Renal cortex interstitium (tissue), 11 donors: ENCODE measurements around the gene EOGT. TPM values are rescaled to one million over a fixed set of nuclear protein-coding genes. Genes with fewer than 3 reads are reported as not detected.

Experiments used
- DNase-seq, 11 donors: peaks; one replicate each; pipeline ENCODE4 v3.0.0-alpha.2; 2013; ENCODE audit warnings: low read depth in 9 of 11, low spot score in 4 of 11; ENCODE audit errors: extremely low read depth in 1 of 11
- polyA plus RNA-seq, 3 donors: library from polyadenylated mRNA; unstranded; fragments of 120-200 nt; gene quantifications; one replicate each; pipeline ENCODE4 v1.2.1, GENCODE V29; 2013; ENCODE audit not compliant: insufficient read length in 3 of 3

Gene EOGT
- polyA plus RNA-seq, 3 donors, result 10.9 to 13.3 (median 12.7) TPM

DNA sequence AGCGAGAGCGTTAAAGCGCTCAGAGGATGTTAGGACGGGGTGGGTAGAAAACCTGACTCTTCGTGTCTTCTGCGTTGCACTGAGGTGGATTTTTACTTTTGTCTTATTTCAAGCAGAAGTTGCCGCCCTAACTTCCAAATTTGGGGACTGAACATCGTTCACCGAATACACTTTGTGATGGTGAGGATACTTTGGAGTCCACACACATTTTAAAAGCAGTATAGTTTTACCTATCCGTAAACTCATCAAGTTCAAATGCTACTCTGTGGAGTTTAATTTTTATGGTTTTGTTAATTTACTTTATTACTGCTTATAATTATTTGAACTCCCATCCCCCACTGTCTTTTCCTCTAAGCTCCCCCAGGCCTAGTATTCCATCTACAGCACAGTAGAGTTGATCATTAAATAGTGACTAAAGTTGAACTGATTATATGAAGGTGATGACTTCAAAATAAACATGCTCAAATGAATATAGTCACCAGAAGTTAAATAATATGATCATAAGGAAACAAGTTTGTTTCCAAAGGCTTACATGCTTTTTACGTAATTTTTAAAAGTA, 617 bp upstream of the EOGT start:
- no peak for DNase-seq

- peak in 10 of 11 donors; percentile 10 to 40 (median 22) for DNase-seq
Measured at GRCh38 chr3:69012800-69013252, 658 bp downstream of the EOGT start.

DNA sequence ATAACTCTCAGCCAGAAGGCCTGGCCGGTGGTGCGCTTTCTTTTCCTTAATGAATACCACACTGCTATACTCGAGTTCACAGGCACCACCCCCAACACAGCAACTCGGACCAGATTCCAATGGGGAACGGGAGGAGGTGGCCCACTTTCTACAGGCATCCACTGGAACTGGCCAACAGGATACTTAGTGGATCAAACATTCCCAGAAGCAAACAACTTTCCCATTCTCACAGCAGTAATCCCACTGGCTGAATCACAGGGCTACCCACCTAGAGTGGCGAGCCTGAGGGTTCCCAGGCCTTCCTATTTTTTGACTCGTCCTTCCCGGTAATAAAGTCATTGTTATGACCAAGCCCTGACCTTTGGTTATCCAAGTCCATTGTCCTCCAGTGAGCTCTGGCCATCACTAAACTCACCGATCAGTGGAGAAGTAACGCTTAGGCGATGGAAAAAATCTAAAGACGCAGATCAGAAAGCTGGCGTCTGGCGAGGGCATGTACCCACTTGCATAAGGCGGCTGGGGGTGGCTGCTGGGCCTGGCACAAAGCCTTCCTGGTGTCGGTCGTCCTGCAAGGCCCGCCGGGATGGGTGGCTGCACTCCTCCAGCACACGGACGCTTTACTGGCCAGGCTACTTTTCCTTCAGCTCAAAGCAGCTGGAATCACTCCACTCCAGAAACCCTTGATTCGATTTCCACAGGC, 1.2 kb downstream of the EOGT start:
- peak in 8 of 11 donors; percentile 21 to 43 (median 30) for DNase-seq

DNA sequence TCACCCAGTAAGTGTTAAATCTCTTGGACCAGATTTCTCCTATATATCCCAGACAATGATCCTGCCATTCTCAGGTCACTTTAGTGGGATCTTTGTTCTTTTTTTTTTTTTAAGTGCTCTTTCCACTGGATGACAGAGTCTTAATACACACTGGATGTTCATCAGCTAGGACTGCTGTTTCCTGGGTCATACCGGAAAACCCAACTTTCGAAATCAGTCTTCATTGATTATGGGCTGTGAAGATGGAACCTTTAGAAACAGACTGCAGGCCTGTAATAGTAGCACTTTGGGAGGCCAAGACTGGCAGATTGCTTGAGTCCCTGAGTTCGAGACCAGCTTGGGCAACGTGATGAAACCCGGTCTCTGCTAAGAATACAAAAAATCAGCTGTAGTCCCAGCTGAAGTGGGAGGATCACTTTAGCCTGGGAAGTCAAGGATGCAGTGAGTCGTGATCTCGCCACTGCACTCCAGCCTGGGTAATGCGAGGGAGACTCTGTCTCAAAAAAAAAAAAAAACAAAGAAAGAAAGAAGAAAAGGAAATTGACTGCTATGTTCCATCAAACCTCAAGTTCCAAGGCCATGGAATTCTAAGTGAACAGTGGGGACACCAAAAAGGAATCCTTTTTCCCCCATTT, 2.3 kb downstream of the EOGT start:
- no peak for DNase-seq

DNA sequence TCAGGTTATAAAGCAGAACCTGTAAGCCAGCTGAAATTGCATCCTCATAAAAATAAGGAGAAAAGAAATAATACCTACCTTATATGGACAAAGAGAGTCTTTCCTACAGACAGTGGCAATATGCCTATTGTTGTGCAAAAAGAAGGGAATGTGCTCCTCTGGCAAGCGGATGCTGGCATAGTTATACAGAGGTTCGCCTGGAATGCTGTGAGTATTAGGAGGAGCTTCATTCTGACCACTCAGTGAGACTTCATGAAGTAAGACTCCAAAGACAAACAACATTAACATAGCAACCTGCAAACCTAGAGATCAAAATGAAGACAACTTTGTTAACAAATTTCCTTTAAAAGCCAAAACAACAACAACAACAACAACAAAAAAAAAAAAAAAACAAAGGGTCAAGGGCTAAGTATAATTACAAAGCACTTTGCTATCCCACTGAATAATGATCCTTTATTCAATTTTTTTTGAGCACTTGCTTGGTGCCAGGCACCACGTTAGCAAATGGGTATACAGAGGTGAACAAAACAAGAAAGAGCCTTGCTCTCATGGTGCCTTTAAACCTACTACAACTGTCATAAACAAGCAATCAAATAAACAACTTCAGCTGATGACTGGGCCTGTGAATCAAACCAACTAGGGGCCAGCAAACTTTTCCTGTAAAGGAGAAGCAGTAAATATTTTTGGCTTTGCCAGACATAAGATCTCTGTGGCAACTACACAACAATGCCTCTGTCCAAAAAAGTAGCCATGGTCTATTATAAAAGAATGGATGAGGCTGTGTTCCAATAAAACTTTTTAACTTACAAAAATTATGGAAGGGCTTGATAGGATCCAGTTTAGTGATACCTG, 3.7 kb downstream of the EOGT start:
- no peak for DNase-seq

DNA sequence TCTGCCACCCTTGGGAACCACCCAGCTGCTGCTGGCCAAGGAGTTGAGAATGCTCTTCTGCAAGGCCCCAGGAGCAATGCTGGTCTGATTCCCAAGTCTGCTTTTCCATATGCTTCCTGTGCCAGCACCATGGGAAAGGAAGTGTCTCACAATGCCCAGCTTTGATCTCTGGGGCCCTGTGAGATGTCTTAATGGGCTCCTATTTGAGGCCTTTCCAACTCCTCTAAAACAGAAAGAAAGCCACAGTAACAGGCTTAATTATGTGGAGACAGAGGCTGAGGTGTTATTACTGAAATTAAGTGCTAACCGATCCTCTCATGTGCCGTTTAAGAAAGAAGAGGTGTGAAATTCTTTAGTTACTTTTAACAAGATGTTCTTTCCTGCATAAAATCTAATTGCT, 4.5 kb downstream of the EOGT start:
- DNase-seq, result no peak

DNA sequence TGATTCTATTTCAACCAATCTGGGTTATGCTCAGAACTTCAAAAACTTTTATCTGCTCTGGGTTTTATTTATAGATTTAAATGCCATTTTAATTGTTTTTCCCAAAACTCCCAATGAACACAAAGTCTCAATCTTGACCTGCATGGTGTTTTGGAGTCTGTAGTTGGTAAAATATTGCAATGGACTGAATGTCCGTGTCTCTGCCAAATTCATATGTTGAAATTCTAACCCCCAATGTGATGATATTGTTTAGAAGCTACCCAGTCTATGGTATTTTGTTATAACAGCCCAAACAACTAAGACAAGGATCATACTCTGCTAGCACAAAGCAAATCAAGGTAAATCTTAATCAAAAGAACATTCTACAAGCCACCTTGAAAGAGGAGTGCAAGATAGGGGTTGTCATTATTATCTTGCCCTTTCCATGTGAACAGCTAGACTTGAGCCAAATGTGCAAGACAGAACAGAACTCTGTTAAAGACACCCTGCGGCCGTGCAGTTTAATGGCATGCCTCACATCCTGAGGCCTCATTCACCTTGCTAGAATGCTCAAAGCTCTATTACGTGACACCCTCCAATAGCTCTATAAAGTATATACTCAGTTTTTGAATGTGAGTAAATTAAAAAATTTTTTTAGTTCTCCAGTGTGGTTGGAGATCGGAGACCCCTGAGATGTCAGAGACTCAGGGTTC, 7.5 kb downstream of the EOGT start:
- DNase-seq, result no peak

DNA sequence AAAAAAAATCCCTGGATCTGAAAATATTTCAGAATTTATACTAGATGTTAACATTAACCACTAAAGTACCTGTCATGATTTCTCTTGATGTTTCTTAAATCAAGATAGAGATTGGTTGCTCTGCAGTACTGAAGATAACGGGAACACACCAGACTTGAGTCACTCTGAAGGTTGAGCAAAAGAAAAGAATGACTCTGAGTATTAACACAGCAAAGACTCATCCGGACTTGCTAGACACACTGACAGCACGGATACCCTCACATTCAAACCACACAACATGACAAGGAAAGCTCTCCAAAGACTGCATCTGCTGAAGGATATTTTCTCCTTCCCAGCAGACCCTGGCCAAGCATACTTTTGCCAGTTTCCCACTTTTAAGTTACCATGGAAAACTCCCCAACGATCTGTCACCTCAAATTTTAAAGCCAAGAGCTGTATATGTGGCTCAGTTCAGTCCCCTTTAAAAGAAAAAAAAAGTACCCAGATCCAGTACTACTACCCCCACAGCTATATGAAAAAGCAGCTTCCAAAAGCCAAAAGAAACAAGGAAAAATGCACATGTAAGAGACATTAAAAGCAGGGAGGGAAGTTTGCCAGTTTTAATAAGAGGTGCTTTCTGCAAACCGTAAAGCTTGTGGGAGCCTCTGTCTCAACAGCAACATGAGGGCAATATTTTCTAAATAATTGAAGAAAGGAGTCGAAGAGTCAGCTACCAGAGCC, 8.3 kb downstream of the EOGT start:
- DNase-seq, result no peak

DNA sequence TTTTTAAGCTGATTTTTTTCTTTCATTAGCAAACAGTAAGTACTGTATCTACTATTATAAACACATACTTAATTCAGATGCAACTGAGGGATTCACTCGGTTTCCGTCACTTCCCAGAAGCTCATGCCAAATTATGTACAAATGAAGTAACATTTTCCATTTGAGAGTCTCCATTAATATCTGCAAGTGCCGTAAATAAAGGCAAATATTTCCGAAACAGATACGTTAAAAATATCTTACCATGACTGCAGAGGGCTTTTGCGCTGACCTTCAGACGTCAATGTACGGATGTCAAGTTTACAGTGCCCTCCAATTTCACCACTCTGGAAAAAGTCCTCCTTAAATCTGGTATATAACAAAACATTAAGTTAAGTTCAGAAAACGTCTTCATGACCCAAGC, 9.3 kb downstream of the EOGT start:
- DNase-seq, result no peak

GRCh38 chr3:68999605-69000004, 13.9 kb downstream of the EOGT start:
- no peak for DNase-seq

GRCh38 chr3:68999158-68999557, 14.3 kb downstream of the EOGT start:
- no peak for DNase-seq

GRCh38 chr3:68997887-68998286, 15.6 kb downstream of the EOGT start:
- no peak for DNase-seq

DNA sequence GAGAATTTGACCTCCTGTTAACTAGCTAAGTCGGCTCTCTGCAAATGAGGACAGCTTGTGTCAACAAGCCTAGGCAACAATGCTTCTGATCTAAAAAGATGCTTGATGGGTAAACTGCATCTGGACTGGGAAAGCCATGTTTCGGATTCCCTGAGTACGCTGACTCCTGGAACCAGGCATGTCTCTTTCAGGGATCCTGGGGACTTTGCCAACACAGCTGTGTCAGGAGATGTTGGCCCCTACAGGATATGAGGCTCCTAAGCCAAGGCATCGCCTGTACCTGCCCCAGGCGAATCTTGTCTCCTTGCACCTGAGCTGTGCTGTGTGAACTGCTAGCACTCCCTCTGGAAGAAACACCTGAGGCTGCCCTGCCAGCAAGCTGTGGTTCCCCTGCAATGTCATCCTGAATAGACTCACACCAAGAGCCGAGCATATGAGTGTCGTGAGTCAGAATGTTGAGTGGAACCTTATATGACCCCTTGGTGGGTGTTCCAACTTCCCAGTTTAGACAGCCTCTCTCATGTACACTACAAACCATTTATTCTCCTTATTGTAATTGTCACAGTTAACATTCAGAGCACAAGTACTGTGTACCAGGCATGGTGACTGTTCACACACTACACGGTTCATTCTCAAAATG, 17.0 kb downstream of the EOGT start:
- no peak for DNase-seq

DNA sequence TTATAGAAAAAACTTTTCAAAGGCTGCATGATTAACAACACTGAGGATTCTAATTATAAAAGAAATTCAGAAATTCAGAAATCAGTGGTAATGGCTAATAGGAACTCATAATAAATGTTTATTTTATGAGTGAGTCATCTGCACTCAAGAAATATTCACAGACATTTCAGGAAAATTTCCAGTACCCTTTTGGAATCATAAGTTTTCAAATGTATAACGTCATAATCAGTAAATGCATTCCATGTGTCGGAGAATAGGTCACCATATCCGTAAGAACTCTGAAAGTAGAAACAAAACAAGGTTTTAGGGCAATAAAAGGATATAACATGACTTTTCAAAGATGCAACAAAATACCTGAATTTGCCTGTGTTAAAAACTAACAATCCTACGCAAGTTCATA, 24.7 kb downstream of the EOGT start:
- no peak for DNase-seq

- DNase-seq, result no peak
Measured at GRCh38 chr3:68987322-68987721, 26.2 kb downstream of the EOGT start.

DNA sequence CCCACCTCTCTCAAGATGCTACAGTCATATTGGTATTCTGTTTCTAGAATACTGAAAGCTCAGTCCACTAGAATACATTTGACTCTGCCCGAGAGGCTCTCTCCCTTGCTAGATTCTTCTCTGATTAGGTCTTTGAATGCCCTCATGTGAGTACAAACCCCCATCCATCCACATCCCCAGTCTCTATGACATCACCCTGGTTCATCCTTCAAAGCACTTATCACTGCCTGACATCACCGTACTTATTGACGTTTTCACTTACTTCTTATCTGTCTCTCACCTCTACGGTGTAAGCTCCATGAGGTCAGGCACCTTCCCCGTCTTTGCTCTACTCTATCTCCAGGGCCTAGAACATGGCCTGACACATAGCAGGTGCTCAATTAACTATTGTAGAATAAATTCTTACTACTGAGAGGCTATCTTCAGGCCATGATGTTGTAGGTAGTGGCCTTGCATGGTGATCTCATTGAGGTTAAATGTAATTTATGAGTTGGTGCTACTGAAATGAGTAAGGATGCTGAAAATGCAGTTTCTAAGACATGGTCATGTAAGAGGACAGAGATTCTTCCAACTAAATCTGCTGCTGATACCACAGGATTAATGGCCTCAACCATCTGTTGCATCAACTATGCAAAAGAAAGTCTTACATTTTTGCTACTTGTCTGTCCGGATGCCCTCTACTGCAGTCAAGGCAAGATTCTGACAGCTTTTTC, 26.8 kb downstream of the EOGT start:
- DNase-seq, result no peak

GRCh38 chr3:68985146-68985790, 28.2 kb downstream of the EOGT start:
- DNase-seq, result no peak
